NCI-H2196 (cell line): ENCODE measurements around the gene NDUFA8.
"Not testable (repeated sequence)": the region's sequence is repeated elsewhere in the genome, so short reads cannot be mapped to it uniquely, and the experiment has no call there.

ENCODE experiments used
- DNase-seq: peaks from one replicate; lab custom pipeline; 2025; ENCODE audit not compliant: unreplicated experiment; lab: John Stamatoyannopoulos, UW

Gene NDUFA8

DNA sequence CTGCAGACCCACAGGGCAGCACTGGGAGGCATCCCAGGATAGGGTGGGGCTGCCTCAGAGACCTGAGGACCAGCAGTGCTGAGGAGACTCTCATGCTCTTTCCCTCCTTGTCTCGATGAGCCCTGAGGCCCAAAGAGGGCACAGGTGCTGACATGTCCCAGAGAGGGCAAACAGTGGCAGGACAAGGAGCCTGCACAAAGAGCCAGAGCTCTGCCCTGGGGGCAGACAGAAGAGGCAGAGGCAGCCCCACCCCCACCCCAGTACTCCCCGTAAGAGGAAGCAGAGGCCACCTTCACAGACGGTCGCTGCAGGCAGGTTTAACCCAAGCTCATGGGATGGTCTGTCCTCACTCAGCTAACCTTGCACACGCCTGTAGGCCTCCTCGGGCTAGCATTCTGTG lies 37.1 kb downstream of the NDUFA8 start:
- DNase-seq = no peak

DNA sequence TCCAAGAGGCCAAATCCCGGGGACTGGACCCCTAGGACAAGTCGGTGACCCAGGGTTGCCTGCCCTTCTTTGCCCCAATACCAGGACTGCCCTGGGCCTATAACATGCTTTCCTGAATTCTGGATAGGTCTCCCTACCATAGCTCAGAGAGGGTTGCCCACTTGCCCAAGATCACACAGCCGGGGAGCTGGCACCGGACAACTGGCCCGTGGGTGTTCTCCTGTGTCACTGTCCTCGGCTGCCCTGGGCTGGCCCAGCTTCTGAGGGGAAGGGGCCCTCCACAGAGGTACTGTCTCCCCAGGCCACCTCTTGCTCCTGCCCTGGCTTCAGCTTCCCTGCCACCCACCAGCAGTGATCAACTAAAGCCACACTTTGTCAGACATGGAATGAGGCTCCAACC lies 37.6 kb downstream of the NDUFA8 start:
- DNase-seq = no peak

DNA sequence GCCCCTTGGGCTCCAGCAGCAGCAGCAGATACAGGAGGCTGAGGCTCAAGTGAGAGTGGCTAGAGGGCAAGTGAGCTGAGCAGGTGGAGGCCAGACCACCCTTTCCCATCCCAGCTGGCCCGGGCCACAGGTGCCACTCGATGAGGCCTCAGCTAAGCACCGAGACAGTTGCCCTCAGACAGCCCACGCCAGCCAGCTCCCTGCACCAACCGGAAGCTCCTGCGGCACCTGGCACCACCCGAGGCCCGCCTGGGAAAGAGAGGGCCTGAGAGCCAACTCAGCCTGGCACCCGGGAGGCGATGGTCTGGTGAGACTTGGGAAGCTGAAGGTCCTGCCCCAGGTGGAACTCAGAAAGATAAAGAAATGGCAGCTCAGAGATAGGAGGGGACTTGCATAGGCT lies 38.2 kb downstream of the NDUFA8 start:
- no peak for DNase-seq

DNA sequence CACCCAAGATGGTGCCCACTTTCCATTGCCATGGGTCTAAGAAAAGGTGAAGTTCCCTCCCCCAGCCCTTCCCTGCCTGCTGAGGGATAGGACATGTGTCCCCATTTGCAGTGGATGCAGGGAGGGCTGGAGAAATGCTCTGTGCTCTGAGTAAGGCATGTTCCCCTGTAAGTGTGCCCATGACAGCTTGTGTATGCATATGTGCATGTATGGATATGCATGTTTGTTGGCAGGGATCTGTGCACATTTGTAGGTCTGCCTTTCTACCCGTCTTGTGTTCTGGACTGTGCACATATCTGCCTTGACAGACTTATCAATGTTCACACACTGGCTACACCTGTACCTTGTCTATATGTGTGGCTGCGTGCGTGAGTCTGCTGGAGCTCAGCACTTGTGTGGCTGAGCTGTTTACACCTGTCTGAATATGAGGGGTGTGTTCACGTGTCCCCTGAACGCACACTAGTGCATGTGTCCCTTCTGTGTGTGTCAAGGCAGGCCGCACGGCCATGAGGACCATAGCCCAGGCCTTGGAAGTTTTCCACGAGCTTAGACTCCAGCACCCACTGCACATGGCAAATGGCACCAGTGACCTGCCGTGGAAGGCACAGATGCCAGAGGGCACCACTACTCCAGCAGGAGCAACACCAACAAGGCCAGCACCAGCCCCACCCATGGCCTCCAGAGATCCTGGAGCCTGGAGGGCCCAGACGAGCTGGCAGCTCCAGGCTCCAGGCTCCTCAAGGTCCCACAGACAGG lies 39.1 kb downstream of the NDUFA8 start:
- no peak for DNase-seq

DNA sequence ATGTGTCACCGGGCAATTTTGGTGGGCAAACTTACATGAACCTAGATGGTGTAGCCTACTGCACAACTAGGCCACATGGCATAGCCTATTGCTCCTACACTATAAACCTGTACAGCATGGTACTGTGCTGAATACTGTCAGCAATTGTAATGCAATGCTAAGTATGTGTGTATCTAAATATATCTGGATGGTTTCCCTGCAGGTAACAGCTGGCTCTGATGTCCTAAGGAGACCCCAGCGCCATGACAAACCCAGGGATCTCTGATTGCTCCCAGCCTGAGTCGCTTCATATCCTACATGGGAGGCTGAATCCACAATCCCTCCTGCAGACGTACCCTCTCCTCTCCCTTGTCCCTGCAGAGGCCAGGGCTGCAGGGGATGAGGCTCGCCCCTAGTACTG lies 39.9 kb downstream of the NDUFA8 start:
- no peak for DNase-seq

DNA sequence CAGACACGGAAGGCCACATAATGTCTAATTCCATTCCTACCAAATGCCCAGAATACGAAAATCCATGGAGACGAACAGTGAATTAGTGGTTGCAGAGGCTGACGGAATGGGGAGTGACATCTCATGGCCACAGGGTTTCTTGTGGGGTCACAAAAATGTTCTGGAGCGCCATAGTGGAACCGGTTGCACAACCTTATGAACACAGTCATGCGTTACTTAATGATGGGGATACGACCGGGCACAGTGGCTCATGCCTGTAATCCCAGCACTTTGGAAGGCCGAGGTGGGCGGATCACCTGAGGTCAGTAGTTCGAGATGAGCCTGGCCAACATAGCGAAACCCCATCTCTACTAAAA lies 40.4 kb downstream of the NDUFA8 start:
- DNase-seq = no peak

DNA sequence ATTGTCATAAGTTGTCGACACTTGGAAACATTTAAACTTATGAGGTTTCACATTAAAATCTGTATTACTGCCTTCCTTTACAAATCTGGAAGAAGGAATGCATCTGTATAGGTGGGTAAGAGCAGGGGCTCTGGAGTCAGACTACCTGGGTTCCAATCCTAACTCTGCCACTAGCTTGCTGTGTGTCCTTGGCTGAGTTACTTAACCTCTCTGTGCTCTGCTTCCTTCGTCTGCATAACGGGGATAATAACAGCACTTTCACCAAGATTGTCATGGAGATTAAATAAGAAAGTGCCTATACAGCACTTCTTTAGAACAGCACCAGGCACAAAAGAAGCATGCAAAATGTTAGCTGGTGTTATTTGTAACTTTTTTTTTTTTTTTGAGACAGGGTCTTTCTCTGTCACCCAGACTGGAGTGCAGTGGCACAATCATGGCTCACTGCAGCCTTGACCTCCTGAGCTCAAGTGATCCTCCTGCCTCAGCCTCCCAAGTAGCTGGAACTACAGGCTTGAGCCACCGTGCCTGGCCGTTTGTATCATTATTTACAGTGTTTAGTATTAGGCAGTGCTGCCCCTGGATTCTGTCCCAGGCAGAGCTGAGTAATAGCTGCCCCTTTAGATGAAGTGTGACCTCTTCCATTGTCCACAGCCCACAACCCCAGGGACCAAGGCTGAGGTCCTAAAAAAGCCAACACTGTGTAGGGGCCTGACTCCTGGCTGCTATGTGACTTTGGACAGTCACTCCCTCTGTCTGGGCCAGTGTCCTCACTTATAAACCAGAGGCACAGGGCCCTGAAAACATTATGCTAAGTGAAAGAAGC lies 41.0 kb downstream of the NDUFA8 start:
- DNase-seq = no peak

DNA sequence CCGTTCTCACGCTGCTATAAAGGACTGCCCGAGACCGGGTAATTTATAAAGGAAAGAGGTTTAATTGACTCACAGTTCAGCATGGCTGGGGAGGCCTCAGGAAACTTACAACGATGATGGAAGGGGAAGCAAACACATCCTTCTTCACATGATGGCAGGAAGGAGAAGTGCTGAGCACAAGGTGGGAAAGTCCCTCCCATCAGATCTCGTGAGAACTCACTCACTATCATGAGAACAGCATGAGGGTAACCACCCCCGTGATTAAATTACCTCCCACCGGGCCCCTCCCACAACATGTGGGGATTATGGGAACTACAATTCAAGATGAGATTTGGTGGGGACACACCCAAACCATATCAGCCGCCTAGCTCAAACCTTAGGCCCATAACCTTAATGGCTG lies 42.3 kb downstream of the NDUFA8 start:
- DNase-seq = not testable (repeated sequence)

DNA sequence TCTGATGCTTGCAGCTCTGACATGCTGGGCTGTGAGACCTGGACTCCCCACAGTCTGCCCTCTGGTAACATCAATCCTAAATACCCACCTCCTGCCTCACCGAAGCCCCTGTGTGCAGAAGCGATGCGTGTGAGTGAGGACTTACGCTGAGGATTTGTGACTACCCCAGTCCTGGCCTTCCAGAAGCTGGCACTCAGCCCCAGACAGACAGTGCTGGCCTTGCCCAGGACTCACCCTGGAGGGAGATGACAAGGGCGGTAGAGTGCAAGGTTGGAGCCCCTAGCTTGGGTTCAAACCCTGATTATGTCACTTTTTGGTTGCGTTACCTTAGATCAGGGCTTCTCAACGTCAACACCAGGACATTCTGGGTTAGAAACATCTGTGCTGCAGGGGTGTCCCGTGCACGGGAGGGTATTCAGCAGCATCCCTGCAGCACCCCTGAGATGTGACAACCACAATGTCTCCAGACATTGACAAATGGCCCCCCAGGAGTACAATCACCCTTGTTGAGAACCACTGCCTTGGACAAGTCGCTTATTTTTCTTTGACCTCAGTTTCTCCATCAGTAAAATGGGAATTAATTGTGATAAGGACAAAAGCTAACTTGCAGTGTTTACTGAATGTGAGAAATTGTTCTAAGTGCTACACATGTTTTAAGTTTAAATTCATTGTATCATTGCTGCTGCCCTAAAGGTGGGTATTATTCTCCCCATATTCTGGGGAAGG lies 43.0 kb downstream of the NDUFA8 start:
- no peak for DNase-seq

DNA sequence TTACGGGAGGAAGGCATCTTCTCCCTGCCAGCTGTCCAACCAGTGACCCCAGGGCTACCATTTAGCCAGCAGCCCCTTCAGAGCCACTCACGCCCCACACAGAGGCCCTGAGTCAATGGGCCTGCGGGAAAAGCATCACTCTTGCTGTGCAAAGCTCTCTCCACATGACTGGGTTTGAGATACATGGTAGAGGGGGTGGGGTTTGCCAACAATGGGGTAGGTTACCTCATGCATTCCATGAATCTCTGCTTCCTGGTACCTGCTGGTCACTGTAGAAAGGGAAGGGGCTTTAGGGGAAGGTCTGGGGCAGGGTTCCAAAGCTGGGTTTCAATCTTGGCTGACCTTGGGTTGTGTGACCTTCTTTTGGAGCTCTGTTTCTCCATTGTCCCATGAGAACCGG lies 43.5 kb downstream of the NDUFA8 start:
- DNase-seq = no peak

DNA sequence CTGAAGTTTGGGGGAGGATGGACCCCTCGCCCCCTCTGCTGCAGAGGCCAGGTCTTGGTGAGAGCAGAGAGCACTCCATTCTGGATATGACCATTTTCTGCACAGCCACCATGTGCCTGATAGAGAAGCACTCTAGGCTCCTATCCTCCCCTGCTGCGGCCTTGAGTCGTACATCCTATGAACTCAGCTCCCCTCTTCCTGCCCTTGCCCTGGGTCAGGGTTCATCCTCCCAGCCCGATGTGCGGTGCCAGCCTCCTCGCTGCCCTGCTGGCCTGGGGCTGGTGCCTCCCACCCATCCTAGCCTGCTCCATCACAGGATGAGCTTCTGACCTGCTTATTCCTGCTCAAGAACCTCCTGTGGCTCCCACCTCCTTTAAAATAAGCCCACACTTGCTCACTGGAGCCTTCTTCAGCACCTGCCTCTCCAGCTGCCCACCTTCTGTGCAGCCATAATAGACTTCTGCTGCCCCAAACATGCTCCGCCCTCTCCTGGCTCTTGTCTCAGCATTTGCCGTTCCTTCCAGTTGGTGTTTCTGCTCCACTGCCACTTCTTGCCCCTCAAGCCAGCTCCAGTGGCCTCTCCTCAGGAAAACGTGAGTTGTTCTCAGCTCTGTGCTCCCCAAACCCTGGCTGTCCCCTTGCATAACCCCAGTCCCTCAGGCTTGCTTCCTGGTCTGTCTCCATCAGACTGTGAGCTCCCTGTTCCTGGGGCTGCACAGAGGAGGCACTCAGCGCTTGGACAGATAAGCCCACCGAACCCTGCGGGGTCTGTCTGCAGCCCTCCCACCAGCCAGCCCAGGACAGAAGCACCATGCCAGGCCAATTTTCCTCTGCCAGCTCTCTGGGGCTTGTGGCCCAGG lies 44.2 kb downstream of the NDUFA8 start:
- no peak for DNase-seq

DNA sequence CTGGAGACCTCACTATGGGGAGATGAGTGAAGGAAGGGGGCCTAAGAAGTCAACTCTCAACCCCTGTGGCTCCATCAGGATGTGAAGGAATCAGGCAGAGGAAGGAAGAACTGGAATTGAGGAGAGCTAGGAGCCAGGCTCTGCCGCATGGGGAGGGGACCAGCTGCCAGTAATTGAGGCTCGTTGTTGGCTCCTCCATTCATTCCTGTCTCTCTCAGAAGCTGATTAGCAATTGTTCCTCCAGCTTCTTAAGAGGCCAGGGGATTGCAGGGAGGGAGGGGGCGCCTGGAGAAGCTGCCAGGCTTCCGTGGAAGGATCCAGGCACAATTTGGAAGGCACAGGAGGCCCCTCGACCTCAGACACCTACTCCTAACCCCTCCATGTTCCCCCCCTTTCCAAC lies 46.0 kb downstream of the NDUFA8 start:
- DNase-seq = no peak

DNA sequence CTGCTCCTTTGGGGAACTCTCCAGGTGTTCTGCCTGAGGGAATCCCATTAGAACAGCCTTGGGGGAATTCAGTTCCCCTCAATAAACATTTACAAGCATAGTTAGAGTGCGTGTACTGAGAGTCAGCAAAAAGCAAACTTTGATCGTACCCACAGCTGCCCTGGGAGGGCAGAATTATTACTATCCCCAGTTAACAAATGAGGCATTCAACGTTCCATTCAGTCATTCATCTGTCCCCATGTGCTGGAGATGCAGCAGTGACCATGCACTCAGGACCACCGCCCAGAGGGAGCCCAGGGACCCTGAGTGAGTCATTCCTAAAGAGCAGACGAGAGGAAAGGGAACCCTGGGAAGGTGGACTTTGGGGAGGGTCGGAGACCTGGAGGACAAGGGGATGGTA lies 47.3 kb downstream of the NDUFA8 start:
- no peak for DNase-seq

DNA sequence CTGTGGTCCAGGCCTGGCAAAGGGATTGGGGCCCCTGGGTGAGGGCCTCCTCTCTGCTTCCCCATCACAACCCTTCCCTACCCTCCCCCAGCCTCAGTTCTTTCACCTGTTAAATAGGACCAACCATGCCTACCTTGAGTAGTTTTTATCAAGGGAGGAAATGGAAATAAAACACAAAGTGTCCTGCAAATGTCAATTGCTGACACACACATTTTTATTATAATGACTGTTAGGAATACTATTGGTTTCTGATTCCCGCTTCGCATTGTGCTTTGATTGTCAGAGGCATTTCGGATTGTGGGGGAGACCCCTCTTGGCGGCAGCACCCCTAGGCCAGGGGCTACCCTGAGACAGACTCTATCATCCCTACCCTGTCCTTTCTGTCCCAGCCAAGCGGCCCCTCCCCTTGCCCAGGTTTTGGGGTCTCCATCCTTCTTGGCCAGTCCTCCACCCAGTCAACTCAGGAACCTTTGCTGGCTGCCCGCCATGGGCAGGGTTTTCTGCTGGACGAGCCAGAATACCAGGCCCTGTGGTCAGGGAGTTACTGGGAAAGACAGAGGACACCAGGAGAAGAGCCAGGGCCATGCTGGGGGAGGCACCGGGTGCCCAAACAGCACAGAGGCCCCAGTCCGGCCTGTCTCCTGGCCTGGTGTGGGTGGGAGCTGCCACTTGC lies 48.0 kb downstream of the NDUFA8 start:
- no peak for DNase-seq

DNA sequence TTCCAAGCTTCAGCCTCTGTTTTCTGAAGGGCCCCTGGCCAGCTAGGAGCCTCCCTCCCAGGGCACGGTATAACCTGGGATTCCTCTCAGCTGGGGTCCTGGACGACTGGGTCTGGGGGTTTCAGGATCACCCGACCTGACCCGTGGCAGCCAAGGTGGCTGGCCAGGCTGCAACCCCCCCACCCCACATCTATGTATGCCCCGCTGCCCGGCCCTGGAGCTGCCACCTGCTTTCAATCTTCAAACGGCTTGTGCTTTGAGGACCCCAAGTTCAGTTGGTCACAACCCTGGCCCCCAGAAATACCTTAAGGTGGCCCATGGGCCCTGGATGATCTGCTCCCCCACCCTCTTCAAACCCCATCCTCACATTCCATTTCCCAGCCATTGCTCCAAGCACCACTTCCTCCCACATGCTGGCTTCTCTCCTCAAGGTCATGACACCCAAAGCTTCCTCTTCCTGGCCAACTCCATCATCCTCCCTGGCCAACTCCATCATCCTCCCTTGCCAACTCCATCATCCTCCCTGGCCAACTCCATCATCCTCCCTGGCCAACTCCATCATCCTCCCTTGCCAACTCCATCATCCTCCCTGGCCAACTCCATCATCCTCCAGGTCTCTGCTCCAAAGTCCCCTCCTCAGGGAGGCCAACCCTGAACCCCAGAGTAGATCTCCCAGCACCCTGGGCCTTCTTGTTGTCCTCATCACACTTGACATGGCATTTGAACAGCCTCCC lies 49.3 kb downstream of the NDUFA8 start:
- no peak for DNase-seq

DNA sequence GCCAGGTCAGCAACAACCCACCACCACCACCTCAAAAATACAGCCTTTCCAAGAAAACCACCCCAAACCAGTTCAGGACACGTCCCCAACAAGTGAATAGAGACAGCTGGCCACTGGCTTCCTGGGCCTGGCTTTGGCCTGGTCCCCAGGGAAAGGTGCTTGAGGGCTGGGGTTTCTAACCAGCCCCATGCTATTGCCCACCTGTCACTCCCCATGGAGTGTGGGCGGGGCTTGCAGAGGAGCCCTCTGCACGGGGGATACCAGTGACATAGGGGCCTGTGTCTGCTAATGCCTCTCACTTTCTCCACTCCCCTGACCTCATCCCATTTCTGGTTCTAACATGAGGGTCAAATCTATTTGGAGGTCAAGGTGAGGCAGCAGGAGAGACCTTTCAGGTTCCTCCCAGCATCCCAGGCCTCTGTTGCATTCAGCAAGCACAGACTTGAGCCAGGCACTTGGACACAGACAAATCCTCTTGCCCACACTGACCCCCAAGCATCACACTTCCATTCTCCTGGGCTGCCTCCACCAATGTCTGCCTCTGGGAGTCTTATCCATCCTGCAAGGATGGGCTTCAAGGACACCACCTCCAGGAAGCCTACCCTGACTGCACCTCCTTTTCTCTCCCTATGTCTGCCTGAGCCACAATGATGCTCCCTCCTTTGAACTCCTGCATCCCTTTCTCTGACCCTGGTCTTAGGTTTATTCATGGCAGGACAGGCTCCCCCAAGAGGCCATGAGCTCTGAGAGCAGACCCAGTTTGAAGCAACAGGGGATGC lies 50.4 kb downstream of the NDUFA8 start:
- no peak for DNase-seq

DNA sequence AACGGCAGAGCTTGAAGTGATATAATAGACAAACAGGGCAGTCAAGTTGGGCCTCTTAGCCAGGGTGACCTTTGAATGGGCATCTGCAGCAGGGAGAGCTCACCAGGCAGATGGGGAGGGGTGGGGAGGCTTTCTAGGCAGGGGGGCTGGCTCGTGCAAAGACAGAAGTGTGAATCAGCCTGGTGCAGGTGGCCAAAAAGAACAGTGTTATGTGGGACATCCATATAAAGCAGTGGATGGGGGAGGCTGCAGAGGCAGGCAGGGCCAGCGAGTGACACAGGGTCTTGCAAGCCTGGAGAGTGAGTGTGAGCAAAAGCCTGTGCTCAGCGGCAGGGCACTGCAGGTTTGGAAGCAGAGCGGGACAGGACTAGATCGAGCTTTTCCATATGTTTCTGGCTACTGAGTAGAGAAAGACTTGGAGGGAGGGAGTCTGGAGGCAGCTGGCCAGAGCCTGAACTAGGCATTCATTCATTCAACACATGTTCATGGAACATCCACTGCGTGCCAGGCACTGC lies 52.2 kb downstream of the NDUFA8 start:
- no peak for DNase-seq

DNA sequence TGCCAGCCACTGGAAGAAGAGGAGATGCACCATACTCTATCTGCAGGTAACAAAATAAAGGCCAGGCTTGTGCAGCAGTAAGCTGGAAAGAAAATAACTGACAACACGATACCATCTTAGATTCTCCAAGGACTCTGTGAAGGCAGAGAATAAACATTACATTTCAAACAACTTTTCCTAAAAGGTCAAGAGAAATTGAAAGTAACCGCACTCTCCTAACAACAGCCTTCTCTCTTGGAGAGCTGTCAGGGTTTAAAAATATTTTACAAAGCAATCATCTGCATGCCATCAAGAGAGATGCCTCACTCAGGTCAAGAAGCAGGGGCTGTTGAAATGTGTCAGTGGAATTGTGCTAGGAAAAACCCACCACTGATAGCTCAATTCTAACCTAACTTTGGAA lies 53.0 kb downstream of the NDUFA8 start:
- DNase-seq = no peak

DNA sequence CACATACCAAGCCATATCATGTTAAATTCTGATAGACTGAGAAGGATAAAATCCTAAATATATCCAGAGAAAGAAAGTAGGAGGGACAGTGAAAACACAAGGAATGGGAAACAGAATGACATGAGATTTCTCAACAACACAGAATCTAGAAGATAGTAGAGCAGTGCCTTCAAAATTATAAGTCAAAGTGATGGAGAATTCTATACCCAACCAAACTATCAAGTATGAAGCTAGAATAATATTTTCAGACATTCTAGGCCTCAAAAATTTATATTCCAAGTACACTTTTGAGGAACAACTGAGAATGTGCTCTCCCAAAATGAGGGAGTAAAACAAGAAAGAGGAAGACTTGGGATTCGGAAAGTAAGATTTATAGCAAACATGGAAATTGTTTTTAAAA lies 55.6 kb downstream of the NDUFA8 start:
- DNase-seq = no peak
